Esophagus (tissue), 2 donors: ENCODE results near the gene TCEA2. TPM values are rescaled to one million over a fixed set of nuclear protein-coding genes. Genes with fewer than 3 reads are reported as not detected.
"Not testable (repeated sequence)": the region's sequence is repeated elsewhere in the genome, so short reads cannot be mapped to it uniquely, and the experiment has no call there.

Source experiments
- H3K27ac ChIP-seq, 2 donors: one replicate each; pipeline ENCODE4 v1.5.1; 2013; ENCODE audit warnings: low read depth in 2 of 2, mild to moderate bottlenecking in 2 of 2, inconsistent platforms in 1 of 2, low read length in 1 of 2, moderate library complexity in 1 of 2
- H3K27me3 ChIP-seq, 2 donors: one replicate each; pipeline ENCODE4 v1.6.1; 2013; ENCODE audit warnings: low read length in 2 of 2, control low read depth in 1 of 2, mild to moderate bottlenecking in 1 of 2; ENCODE audit not compliant: insufficient read depth in 2 of 2, control insufficient read depth in 1 of 2
- H3K36me3 ChIP-seq, 2 donors: one replicate each; pipeline ENCODE4 v1.6.1; 2013; ENCODE audit warnings: low read length in 1 of 2; ENCODE audit not compliant: control insufficient read depth in 2 of 2, insufficient read depth in 2 of 2
- H3K4me1 ChIP-seq, 2 donors: one replicate each; pipeline ENCODE4 v1.6.1; 2013; ENCODE audit warnings: low read length in 1 of 2; ENCODE audit not compliant: control insufficient read depth in 2 of 2, insufficient read depth in 2 of 2
- H3K4me3 ChIP-seq, 2 donors: one replicate each; pipeline ENCODE4 v1.5.1; 2013; ENCODE audit warnings: low read length in 2 of 2, mild to moderate bottlenecking in 2 of 2, low read depth in 1 of 2, moderate library complexity in 1 of 2
- H3K9me3 ChIP-seq, 2 donors: one replicate each; pipeline ENCODE4 v1.6.1; 2013; ENCODE audit warnings: mild to moderate bottlenecking in 2 of 2, low read depth in 1 of 2, low read length in 1 of 2, moderate library complexity in 1 of 2; ENCODE audit not compliant: control insufficient read depth in 2 of 2, insufficient read depth in 1 of 2
- WGBS, 2 donors: extraction: QIAGEN DNeasy Blood & Tissue Kit; methylation state at CpG; one replicate each; pipeline ENCODE4 v1.1.7; 2013; 5-methylcytosine and 5-hydroxymethylcytosine counted together
- polyA plus RNA-seq, 2 donors: library from polyadenylated mRNA; stranded (reverse); fragments of 200-250 nt; gene quantifications; one replicate each; pipeline ENCODE4 v1.2.3, GENCODE V29; 2013
- donor health status: healthy with polysubstance abuse.
- donor health status: Bipolar disorder and iron deficiency.

The TCEA2 gene
- polyA plus RNA-seq, 2 donors, result 14.8 to 15.3 TPM

- Histone ChIP-seq H3K4me1 (no peaks in the 10 kb centered on the region), H3K9me3 (no peaks in the 10 kb centered on the region), H3K36me3 (no peaks in the 10 kb centered on the region), H3K4me3 (no peak overlapping the region), H3K27me3 (no peaks in the 10 kb centered on the region), H3K27ac (no peak overlapping the region)
- WGBS, 2 donors, result 71 to 73% methylated on average over 13 of the region's 13 CpGs
Observed at GRCh38 chr20:64113796-64114355, 50.9 kb downstream of the TCEA2 start.

GRCh38 chr20:64114356-64114971, 51.5 kb downstream of the TCEA2 start:
- WGBS, 2 donors, result 78% methylated on average over 14 of the region's 14 CpGs
- H3K4me1 ChIP-seq, result no peaks in the 10 kb centered on the region
- no peak overlapping the region for H3K4me3 ChIP-seq
- no peaks in the 10 kb centered on the region for H3K27me3 ChIP-seq
- H3K9me3 ChIP-seq, result no peaks in the 10 kb centered on the region
- no peak overlapping the region for H3K27ac ChIP-seq
- no peaks in the 10 kb centered on the region for H3K36me3 ChIP-seq

- Histone ChIP-seq H3K4me3 (no peak overlapping the region), H3K27me3 (no peaks in the 10 kb centered on the region), H3K36me3 (no peaks in the 10 kb centered on the region), H3K9me3 (no peaks in the 10 kb centered on the region), H3K4me1 (no peaks in the 10 kb centered on the region), H3K27ac (no peak overlapping the region)
- WGBS, 2 donors, result 63 to 66% methylated on average over 14 of the region's 14 CpGs
Observed at GRCh38 chr20:64115171-64115911, 52.3 kb downstream of the TCEA2 start.

- no peak overlapping the region for H3K27ac ChIP-seq
- WGBS, 2 donors, result 69 to 77% methylated on average over 21 of the region's 21 CpGs
Observed at GRCh38 chr20:64116016-64116415, 53.0 kb downstream of the TCEA2 start.

GRCh38 chr20:64116541-64117431, 53.8 kb downstream of the TCEA2 start:
- Histone ChIP-seq H3K27me3 (no peaks in the 10 kb centered on the region), H3K27ac (no peak overlapping the region), H3K4me3 (no peak overlapping the region), H3K4me1 (no peaks in the 10 kb centered on the region), H3K36me3 (no peaks in the 10 kb centered on the region), H3K9me3 (no peaks in the 10 kb centered on the region)
- WGBS, 2 donors, result 77 to 82% methylated on average over 17 of the region's 17 CpGs

More at GRCh38 chr20:64116016-64116415, 53.0 kb downstream of the TCEA2 start:
- Histone ChIP-seq H3K27me3 (no peaks in the 10 kb centered on the region), H3K4me1 (no peaks in the 10 kb centered on the region), H3K36me3 (no peaks in the 10 kb centered on the region), H3K9me3 (no peaks in the 10 kb centered on the region), H3K4me3 (no peak overlapping the region)

GRCh38 chr20:64117432-64117777, 54.4 kb downstream of the TCEA2 start:
- H3K27me3 ChIP-seq, H3K36me3 ChIP-seq, H3K4me1 ChIP-seq, H3K27ac ChIP-seq, H3K9me3 ChIP-seq, H3K4me3 ChIP-seq: not testable (repeated sequence)
- 60 to 89% methylated on average over 3 to 5 of the region's 6 CpGs for WGBS, 2 donors

GRCh38 chr20:64119301-64119680, 56.3 kb downstream of the TCEA2 start:
- H3K4me3 ChIP-seq, result no peak overlapping the region
- H3K36me3 ChIP-seq, result no peaks in the 10 kb centered on the region
- H3K27me3 ChIP-seq, result no peaks in the 10 kb centered on the region
- 76 to 80% methylated on average over 8 of the region's 8 CpGs for WGBS, 2 donors
- H3K27ac ChIP-seq, result no peak overlapping the region
- H3K9me3 ChIP-seq, result no peaks in the 10 kb centered on the region
- no peaks in the 10 kb centered on the region for H3K4me1 ChIP-seq

GRCh38 chr20:64119681-64120341, 56.8 kb downstream of the TCEA2 start:
- 60 to 64% methylated on average over 14 of the region's 14 CpGs for WGBS, 2 donors
- no peak overlapping the region for H3K27ac ChIP-seq
- H3K4me3 ChIP-seq, result no peak overlapping the region

GRCh38 chr20:64121586-64121985, 58.6 kb downstream of the TCEA2 start:
- 74 to 80% methylated on average over 12 of the region's 12 CpGs for WGBS, 2 donors
- H3K36me3 ChIP-seq, result no peaks in the 10 kb centered on the region
- no peaks in the 10 kb centered on the region for H3K4me1 ChIP-seq
- H3K27me3 ChIP-seq, result no peaks in the 10 kb centered on the region
- H3K27ac ChIP-seq, result no peak overlapping the region
- no peaks in the 10 kb centered on the region for H3K9me3 ChIP-seq
- H3K4me3 ChIP-seq, result no peak overlapping the region

More at GRCh38 chr20:64119681-64120341, 56.8 kb downstream of the TCEA2 start:
- Histone ChIP-seq H3K9me3 (no peaks in the 10 kb centered on the region), H3K27me3 (no peaks in the 10 kb centered on the region), H3K36me3 (no peaks in the 10 kb centered on the region), H3K4me1 (no peaks in the 10 kb centered on the region)
